ENCODE measurements around the gene RAPGEF1. TPM values are rescaled to one million over a fixed set of nuclear protein-coding genes. Genes with fewer than 3 reads are reported as not detected.

The RAPGEF1 gene
- total and polyA plus RNA-seq, 9 donors: 17.0 to 64.4 (median 36.4) TPM

DNA sequence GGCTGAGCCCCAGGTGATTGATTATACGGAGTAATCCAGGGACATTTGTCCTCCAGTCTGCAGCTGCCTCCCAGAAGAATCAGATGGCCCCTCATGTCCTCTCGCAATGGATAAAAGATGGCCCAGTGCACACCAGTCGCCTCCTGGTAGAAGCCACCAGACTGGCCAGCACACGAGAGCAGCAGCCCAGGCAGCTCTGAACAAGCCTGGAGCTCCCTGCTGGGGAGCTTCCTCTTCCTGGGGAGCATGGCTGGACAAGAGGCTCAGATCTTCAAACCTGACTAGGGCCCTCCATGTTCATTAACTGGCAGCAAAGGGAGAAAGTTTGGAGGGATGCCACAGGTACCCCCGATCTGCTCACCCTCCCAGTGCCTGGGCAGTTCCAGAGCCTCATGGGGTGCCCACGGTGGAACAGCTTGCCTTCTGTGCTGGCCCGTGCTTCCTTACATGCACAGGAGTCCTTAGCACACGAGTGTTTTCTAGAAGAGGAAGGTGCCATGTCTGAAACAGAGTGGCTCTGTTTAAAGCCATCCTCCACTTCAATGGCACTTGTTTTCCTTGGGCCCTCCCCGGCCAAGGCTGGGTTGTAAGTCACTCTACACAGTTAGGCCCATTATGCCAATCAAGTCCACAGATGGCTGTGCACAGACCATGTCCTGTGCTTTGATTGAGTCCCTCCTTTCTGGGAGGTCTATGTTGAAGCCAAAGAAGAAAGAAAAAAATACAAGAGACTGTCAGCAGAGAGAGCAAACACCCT lies 118.9 kb downstream of the RAPGEF1 start:
- TF ChIP-seq EP300 (IDR thresholded peaks at IDR 0.05) (no peak), CTCF (IDR thresholded peaks at IDR 0.05) (no peak)
- Histone ChIP-seq H3K9me3 (no peaks in the 10 kb centered on the region), H3K36me3 (no peaks in the 10 kb centered on the region), H3K27ac (no peak overlapping the region), H3K4me1 (ENCODE audit: insufficient read depth) (peaks cover 2% of the 10 kb centered on the region), H3K4me3 (no peak overlapping the region), H3K27me3 (no peaks in the 10 kb centered on the region)
- intact Hi-C loops (cut with DNase I): no loop called here
- DNase-seq: no peak
- 92% methylated on average over 9 of the region's 9 CpGs for WGBS, 3 donors

- TF ChIP-seq CTCF (IDR thresholded peaks at IDR 0.05) (no peak), POLR2A (IDR thresholded peaks at IDR 0.05) (no peak), EP300 (IDR thresholded peaks at IDR 0.05) (no peak)
- Histone ChIP-seq H3K36me3 (no peaks in the 10 kb centered on the region), H3K4me3 (no peak overlapping the region), H3K27me3 (no peaks in the 10 kb centered on the region), H3K4me1 (ENCODE audit: insufficient read depth) (peaks cover 2% of the 10 kb centered on the region), H3K9me3 (no peaks in the 10 kb centered on the region), H3K27ac (no peak overlapping the region)
- DNase-seq: no peak
- 97 to 98% (median 98%) methylated on average over 3 of the region's 3 CpGs for WGBS, 3 donors
- intact Hi-C loops (cut with DNase I): no loop called here
Measured at GRCh38 chr9:131619680-131620079, 120.2 kb downstream of the RAPGEF1 start.

- no peaks in the 10 kb centered on the region for H3K36me3 ChIP-seq
- H3K27me3 ChIP-seq: no peaks in the 10 kb centered on the region
- peaks cover 2% of the 10 kb centered on the region for H3K4me1 ChIP-seq (ENCODE audit: insufficient read depth)
- intact Hi-C loops (cut with DNase I): no loop called here
- H3K4me3 ChIP-seq: no peak overlapping the region
- no peak overlapping the region for H3K27ac ChIP-seq
- 96 to 98% (median 96%) methylated on average over 16 of the region's 16 CpGs for WGBS, 3 donors
- H3K9me3 ChIP-seq: no peaks in the 10 kb centered on the region
- DNase-seq: no peak
- TF ChIP-seq POLR2A (IDR thresholded peaks at IDR 0.05) (no peak), EP300 (IDR thresholded peaks at IDR 0.05) (no peak), CTCF (IDR thresholded peaks at IDR 0.05) (no peak)
Measured at GRCh38 chr9:131618785-131619184, 121.1 kb downstream of the RAPGEF1 start.

DNA sequence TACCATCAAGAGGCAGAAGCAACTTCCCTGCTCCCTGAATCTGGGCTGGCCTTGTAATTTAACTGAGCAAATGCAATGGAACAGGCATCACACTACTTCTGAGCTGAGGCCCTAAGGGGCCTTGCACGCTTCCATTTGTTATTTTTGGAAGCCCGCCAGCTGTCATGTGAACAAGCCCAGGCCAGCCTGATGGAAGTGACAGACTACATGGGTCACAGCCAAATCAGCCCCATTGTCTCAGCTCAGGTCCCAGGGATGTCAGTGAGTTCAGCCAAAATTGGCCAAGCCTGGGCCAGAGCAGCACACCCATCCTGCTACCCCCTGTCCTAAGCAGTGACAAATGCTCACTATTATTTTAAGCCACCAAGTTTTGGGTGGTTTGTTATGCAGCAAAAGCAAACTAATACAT lies 121.8 kb downstream of the RAPGEF1 start:
- Histone ChIP-seq H3K4me3 (no peak overlapping the region), H3K27me3 (no peaks in the 10 kb centered on the region), H3K9me3 (no peaks in the 10 kb centered on the region), H3K27ac (no peak overlapping the region), H3K4me1 (ENCODE audit: insufficient read depth) (peaks cover 2% of the 10 kb centered on the region), H3K36me3 (no peaks in the 10 kb centered on the region)
- TF ChIP-seq CTCF (IDR thresholded peaks at IDR 0.05) (no peak), POLR2A (IDR thresholded peaks at IDR 0.05) (no peak), EP300 (IDR thresholded peaks at IDR 0.05) (no peak)
- intact Hi-C loops (cut with DNase I): no loop called here
- no peak for DNase-seq
- 75 to 82% (median 77%) methylated on average over 2 of the region's 2 CpGs for WGBS, 3 donors

All from ovary (tissue), 9 donors.